Measurements from ENCODE around the gene LANCL3.

DNA sequence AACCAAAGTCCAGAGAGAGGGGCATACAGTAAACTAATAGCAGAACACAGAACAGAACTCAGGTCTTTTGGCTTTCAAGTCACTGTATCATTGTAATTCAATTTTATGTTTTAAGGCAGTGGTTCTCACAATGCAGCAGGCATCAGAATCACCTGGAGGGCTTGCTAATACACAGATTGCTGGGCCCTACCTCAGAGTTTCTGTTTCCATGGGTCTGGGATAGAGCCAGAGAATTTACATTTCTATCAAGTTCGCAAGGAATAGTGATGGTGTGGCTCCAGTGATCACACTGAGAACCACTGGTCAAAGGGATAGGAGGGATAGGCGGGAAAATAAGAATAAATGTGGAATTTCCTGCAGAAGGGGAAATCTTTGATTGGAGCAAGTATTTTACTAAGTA is 36.7 kb downstream of the LANCL3 start:
- TF ChIP-seq RAD21 (IDR thresholded peaks at IDR 0.05; ENCODE audit: low read depth), result no peak
- no peak for TF ChIP-seq MAX (IDR thresholded peaks at IDR 0.05)
- TF ChIP-seq YY1 (IDR thresholded peaks at IDR 0.05; ENCODE audit: low read depth), result no peak
- no peak for TF ChIP-seq EP300 (IDR thresholded peaks at IDR 0.05; ENCODE audit: borderline replicate concordance)
- TF ChIP-seq REST (IDR thresholded peaks at IDR 0.05; ENCODE audit: low read depth), result no peak
- no peak for TF ChIP-seq CREB1 (IDR thresholded peaks at IDR 0.05; ENCODE audit: low read depth)

Measured in Ishikawa (cell line).